Activated CD8-positive, alpha-beta T cell treated with anti-CD3 and anti-CD28 coated beads for 36 hours (primary cell): ENCODE data around the gene NDUFA7. TPM values are rescaled to one million over a fixed set of nuclear protein-coding genes. Genes with fewer than 3 reads are reported as not detected.
A peak's percentile ranks its signal among the peaks of the same experiment; 100 is the strongest.

Experiments
- ATAC-seq: fragments of 200-7000 bp; cut with Tn5 transposase; one replicate; pipeline ENCODE4 v1.10.0; 2021; ENCODE audit warnings: mild to moderate bottlenecking, moderate library complexity
- CTCF ChIA-PET: fragments of 350-600 bp; sonication (Branson Sonifier 250); formaldehyde crosslinking; loops from one replicate; lab custom pipeline; 2021; ENCODE audit warnings: antibody characterized with exemption; lab: Charles Lee
- POLR2A ChIA-PET: fragments of 350-600 bp; sonication (Branson Sonifier 250); formaldehyde crosslinking; loops from one replicate; lab custom pipeline; 2021; ENCODE audit warnings: antibody characterized with exemption; lab: Charles Lee
- DNase-seq: peaks from one replicate; pipeline ENCODE4 v3.0.0-alpha.2; 2020
- H3K27ac Mint-ChIP-seq: one replicate; pipeline ENCODE4 v1.8.0; 2021; ENCODE audit warnings: mild to moderate bottlenecking, mixed read lengths
- H3K27me3 Mint-ChIP-seq: one replicate; pipeline ENCODE4 v1.8.0; 2021; ENCODE audit warnings: mixed read lengths
- H3K36me3 Mint-ChIP-seq: one replicate; pipeline ENCODE4 v1.8.0; 2021; ENCODE audit warnings: low read depth, mixed read lengths
- H3K4me1 Mint-ChIP-seq: one replicate; pipeline ENCODE4 v1.8.0; 2021; ENCODE audit warnings: low read depth, mixed read lengths
- H3K4me3 Mint-ChIP-seq: one replicate; pipeline ENCODE4 v1.8.0; 2021; ENCODE audit warnings: mild to moderate bottlenecking, moderate library complexity, mixed read lengths
- H3K9me3 Mint-ChIP-seq: one replicate; pipeline ENCODE4 v1.8.0; 2021; ENCODE audit warnings: mixed read lengths
- CTCF ChIP-seq: fragments of 200-600 bp; IDR thresholded peaks from one replicate; pipeline ENCODE4 v1.8.0; 2022; ENCODE audit warnings: antibody characterized with exemption, mild to moderate bottlenecking
- intact Hi-C: fragments of 100-400 bp; cut with micrococcal nuclease; formaldehyde crosslinking; loops from one replicate; pipeline ENCODE4 v1.10.0; 2022
- total RNA-seq, 2 experiments: library from RNA; stranded (reverse); gene quantifications; one replicate each; pipeline ENCODE4 v1.2.3, GENCODE V29; 2021

NDUFA7 gene
- total RNA-seq, 2 experiments from 2014 or later: 72.2 to 84.3 TPM

DNA sequence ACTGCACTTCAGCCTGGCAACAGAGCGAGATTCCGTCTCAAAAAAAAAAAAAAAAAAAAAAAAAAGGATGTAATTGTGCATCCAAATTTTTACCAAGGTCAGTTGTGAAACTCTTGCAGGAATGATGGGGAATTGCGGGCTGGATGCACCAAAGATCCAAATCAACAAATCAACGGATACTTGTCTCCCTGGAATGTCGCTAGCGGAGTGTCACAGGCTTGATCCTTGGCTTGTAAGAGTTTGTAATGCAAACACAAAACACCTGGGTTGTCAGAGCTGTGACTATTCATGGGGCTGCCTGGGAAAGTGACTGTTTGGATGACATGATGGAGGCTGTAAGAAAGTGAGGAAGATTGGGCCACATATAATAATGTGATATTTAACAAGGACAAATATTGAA is 17.7 kb upstream of the NDUFA7 start:
- no peak for TF ChIP-seq CTCF
- Mint-ChIP-seq H3K27me3 (peaks cover 32% of the 10 kb centered on the region), H3K9me3 (no peaks in the 10 kb centered on the region), H3K36me3 (no peaks in the 10 kb centered on the region), H3K27ac (no peak overlapping the region), H3K4me1 (peaks cover 18% of the 10 kb centered on the region), H3K4me3 (no peak overlapping the region)
- POLR2A ChIA-PET: no interaction called here
- DNase-seq (no peak), ATAC-seq (no peak)
- CTCF ChIA-PET: interaction anchor here (1.6 kb wide), 1 partner anchor 16 kb away, joined by 5 read pairs; no protein-coding TSS in a partner anchor
- intact Hi-C loops: no loop called here

DNA sequence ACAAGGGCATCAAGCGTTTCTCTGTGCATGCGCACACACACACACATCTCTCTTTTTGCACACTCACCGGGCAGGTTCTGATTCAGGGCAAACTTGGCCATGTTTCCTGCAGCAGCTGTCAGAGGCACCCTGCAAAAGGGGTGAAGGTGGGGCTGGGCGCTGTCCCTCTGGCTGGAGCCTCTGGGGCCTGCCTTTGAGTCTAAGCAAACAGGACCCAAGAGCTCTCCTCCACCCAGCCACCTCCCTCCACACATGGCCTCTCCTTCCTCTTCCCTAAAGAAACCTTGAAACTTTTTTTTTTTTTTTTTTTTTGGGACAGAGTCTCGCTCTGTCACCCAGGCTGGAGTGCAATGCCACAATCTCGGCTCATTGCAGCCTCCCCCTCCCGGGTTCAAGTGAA is 16.6 kb upstream of the NDUFA7 start:
- CTCF ChIA-PET: interaction anchor here (1.6 kb wide), 1 partner anchor 17 kb away, joined by 5 read pairs; no protein-coding TSS in a partner anchor
- intact Hi-C loops: no loop called here
- no peak for DNase-seq
- POLR2A ChIA-PET: no interaction called here
- no peak for TF ChIP-seq CTCF
- H3K4me3 Mint-ChIP-seq: no peak overlapping the region
- peaks cover 35% of the 10 kb centered on the region for H3K27me3 Mint-ChIP-seq
- no peak overlapping the region for H3K27ac Mint-ChIP-seq
- no peaks in the 10 kb centered on the region for H3K9me3 Mint-ChIP-seq
- no peak for ATAC-seq
- H3K4me1 Mint-ChIP-seq: peaks cover 13% of the 10 kb centered on the region
- no peaks in the 10 kb centered on the region for H3K36me3 Mint-ChIP-seq

GRCh38 chr19:8336660-8337059 is 15.5 kb upstream of the NDUFA7 start:
- no peak overlapping the region for H3K4me3 Mint-ChIP-seq
- intact Hi-C loops: no loop called here
- ChIA-PET CTCF (interaction anchor here (1.6 to 3.7 kb wide), 3 partner anchors 10 to 77 kb away, joined by 4 to 35 read pairs (median 10); partner anchors contain the start of gene MARCHF2), POLR2A (interaction anchor here (0.7 to 3.8 kb wide), 2 partner anchors 14 to 1946 kb away, joined by 4 to 37 read pairs; partner anchors contain the start of genes NDUFA7 and RPS28)
- peaks cover 35% of the 10 kb centered on the region for H3K27me3 Mint-ChIP-seq
- DNase-seq (no peak), ATAC-seq (no peak)
- H3K9me3 Mint-ChIP-seq: no peaks in the 10 kb centered on the region
- H3K27ac Mint-ChIP-seq: no peak overlapping the region
- TF ChIP-seq CTCF: no peak
- H3K36me3 Mint-ChIP-seq: no peaks in the 10 kb centered on the region
- H3K4me1 Mint-ChIP-seq: peaks cover 9% of the 10 kb centered on the region

DNA sequence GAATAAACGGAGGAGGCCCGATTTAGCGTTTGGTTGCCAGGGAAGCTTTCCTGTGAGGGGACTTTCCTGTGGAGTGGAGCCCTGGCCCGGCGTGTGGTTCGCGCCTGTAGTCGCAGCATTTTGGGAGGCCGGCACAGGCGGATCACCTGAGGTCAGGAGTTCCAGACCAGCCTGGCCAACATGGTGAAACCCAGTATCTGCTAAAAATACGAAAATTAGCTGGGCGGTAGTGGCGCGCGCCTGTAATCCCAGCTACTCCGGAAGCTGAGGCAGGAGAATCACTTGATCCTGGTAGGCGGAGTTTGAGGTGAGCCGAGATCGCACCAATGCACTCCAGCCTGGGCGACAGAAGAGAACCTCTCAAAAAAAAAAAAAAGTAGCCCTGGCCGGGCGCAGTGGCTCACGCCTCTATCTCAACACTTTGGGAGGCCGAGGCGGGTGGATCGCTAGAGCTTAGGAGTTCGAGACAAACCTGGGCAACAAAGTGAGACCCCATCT is 14.9 kb upstream of the NDUFA7 start:
- POLR2A ChIA-PET: interaction anchor here (0.7 to 3.8 kb wide), 2 partner anchors 13 to 1947 kb away, joined by 4 to 37 read pairs; partner anchors contain the start of genes NDUFA7 and RPS28
- TF ChIP-seq CTCF: no peak
- peaks cover 9% of the 10 kb centered on the region for H3K4me1 Mint-ChIP-seq
- DNase-seq (peak; percentile 28), ATAC-seq (no peak)
- peak overlapping the region; percentile 52 for H3K4me3 Mint-ChIP-seq
- peaks cover 35% of the 10 kb centered on the region for H3K27me3 Mint-ChIP-seq
- no peaks in the 10 kb centered on the region for H3K36me3 Mint-ChIP-seq
- intact Hi-C loops: no loop called here
- H3K9me3 Mint-ChIP-seq: no peaks in the 10 kb centered on the region
- H3K27ac Mint-ChIP-seq: no peak overlapping the region
- CTCF ChIA-PET: interaction anchor here (1.0 to 3.7 kb wide), 8 partner anchors 7 to 242 kb away, joined by 3 to 35 read pairs (median 6); partner anchors contain the start of genes KANK3 and MARCHF2

- no peaks in the 10 kb centered on the region for H3K36me3 Mint-ChIP-seq
- peak overlapping the region; percentile 52 for H3K4me3 Mint-ChIP-seq
- POLR2A ChIA-PET: interaction anchor here (1.2 to 3.8 kb wide), 2 partner anchors 13 to 67 kb away, joined by 3 to 37 read pairs; partner anchors contain the start of genes NDUFA7 and RPS28
- CTCF ChIA-PET: interaction anchor here (0.6 to 3.7 kb wide), 13 partner anchors 8 to 254 kb away, joined by 3 to 35 read pairs (median 5); partner anchors contain the start of genes ANGPTL4, KANK3 and MARCHF2
- H3K4me1 Mint-ChIP-seq: peaks cover 9% of the 10 kb centered on the region
- H3K9me3 Mint-ChIP-seq: no peaks in the 10 kb centered on the region
- DNase-seq (peak; percentile 56), ATAC-seq (peak; percentile 65)
- H3K27me3 Mint-ChIP-seq: peaks cover 31% of the 10 kb centered on the region
- peak; percentile 32 for TF ChIP-seq CTCF
- H3K27ac Mint-ChIP-seq: no peak overlapping the region
- intact Hi-C loops: no loop called here
Observed at GRCh38 chr19:8335343-8336071, 14.3 kb upstream of the NDUFA7 start.
